GM23248 (cell line): ENCODE data around the gene TTYH3. TPM values are rescaled to one million over a fixed set of nuclear protein-coding genes. Genes with fewer than 3 reads are reported as not detected.
"Not testable (repeated sequence)": the region's sequence is repeated elsewhere in the genome, so short reads cannot be mapped to it uniquely, and the experiment has no call there.

Source experiments
- DNase-seq: peaks from one replicate; pipeline ENCODE4 v3.0.0-alpha.2; 2015
- H2AFZ ChIP-seq: fragments of 200-600 bp; sonication (generic); 2 replicates; pipeline ENCODE4 v1.6.1; 2016; ENCODE audit warnings: antibody characterized with exemption
- H3F3A ChIP-seq: fragments of 200-600 bp; sonication (generic); 2 replicates; pipeline ENCODE4 v1.6.1; 2016; ENCODE audit warnings: mild to moderate bottlenecking, antibody characterized with exemption, mixed run types; ENCODE audit not compliant: insufficient read depth
- H3K27ac ChIP-seq: fragments of 200-600 bp; sonication (generic); 2 replicates; pipeline ENCODE4 v1.5.1; 2016; ENCODE audit warnings: mild to moderate bottlenecking
- H3K27me3 ChIP-seq: fragments of 200-600 bp; sonication (generic); replicated peaks from 2 replicates; pipeline ENCODE4 v1.6.1; 2016; ENCODE audit warnings: mild to moderate bottlenecking; ENCODE audit not compliant: insufficient read depth
- H3K36me3 ChIP-seq: fragments of 200-600 bp; sonication (generic); 2 replicates; pipeline ENCODE4 v1.6.1; 2016; ENCODE audit warnings: low read depth, mild to moderate bottlenecking
- H3K4me1 ChIP-seq: fragments of 200-600 bp; sonication (generic); 2 replicates; pipeline ENCODE4 v1.6.1; 2016; ENCODE audit warnings: mild to moderate bottlenecking; ENCODE audit not compliant: insufficient read depth
- H3K4me2 ChIP-seq: fragments of 200-600 bp; sonication (generic); one replicate; pipeline ENCODE4 v1.6.1; 2016; ENCODE audit warnings: mild to moderate bottlenecking; ENCODE audit not compliant: unreplicated experiment
- H3K4me3 ChIP-seq: fragments of 200-600 bp; sonication (generic); 2 replicates; pipeline ENCODE4 v1.5.1; 2016; ENCODE audit warnings: mild to moderate bottlenecking
- H3K79me2 ChIP-seq: fragments of 200-600 bp; sonication (generic); 2 replicates; pipeline ENCODE4 v1.6.1; 2016; ENCODE audit warnings: mild to moderate bottlenecking; ENCODE audit not compliant: insufficient read depth
- H3K9ac ChIP-seq: fragments of 200-600 bp; sonication (generic); 2 replicates; pipeline ENCODE4 v1.6.1; 2016; ENCODE audit warnings: mild to moderate bottlenecking
- H3K9me2 ChIP-seq: fragments of 200-600 bp; sonication (generic); 2 replicates; pipeline ENCODE4 v1.6.1; 2016; ENCODE audit warnings: mixed run types, mild to moderate bottlenecking, moderate library complexity; ENCODE audit not compliant: insufficient read depth
- H3K9me3 ChIP-seq: fragments of 200-600 bp; sonication (generic); one replicate; pipeline ENCODE4 v1.6.1; 2017; ENCODE audit warnings: low read depth
- H4K20me1 ChIP-seq: fragments of 200-600 bp; sonication (generic); 2 replicates; pipeline ENCODE4 v1.6.0; 2016; ENCODE audit not compliant: insufficient read depth
- EZH2 ChIP-seq: fragments of 200-600 bp; sonication (generic); IDR thresholded peaks from 2 replicates; pipeline ENCODE4 v1.6.1; 2018; ENCODE audit warnings: antibody characterized with exemption, mild to moderate bottlenecking; ENCODE audit not compliant: insufficient read depth, poor library complexity, severe bottlenecking
- EZH2phosphoT487 ChIP-seq: fragments of 200-600 bp; sonication (generic); IDR thresholded peaks from 2 replicates; pipeline ENCODE4 v1.6.1; 2018; ENCODE audit warnings: antibody characterized with exemption, moderate library complexity, mild to moderate bottlenecking, low read depth; ENCODE audit not compliant: insufficient read depth
- WGBS, 2 experiments: methylation state at CpG; one replicate each; pipeline ENCODE4 v1.1.6; 2015 to 2017; ENCODE audit warnings: low lambda C conversion rate in 2 of 2, low coverage in 1 of 2; ENCODE audit errors: missing lambda C conversion rate in 2 of 2; 5-methylcytosine and 5-hydroxymethylcytosine counted together
- in situ Hi-C: fragments of 300-500 bp; cut with MboI; formaldehyde crosslinking; loops from 2 replicates; pipeline ENCODE4 v1.15.0; 2020
- polyA plus RNA-seq: library from polyadenylated mRNA; unstranded; fragments of >200 nt; fragmentation: Nextera tagmentation; extraction: Ambion mirVana; gene quantifications from 2 replicates; pipeline ENCODE4 v1.2.1, GENCODE V29; 2016
- total RNA-seq: library from RNA; depleted of rRNA; stranded (reverse); fragments of >200 nt; shearing (Covaris generic); gene quantifications from 2 replicates; pipeline ENCODE4 v1.2.3, GENCODE V29; 2014

The TTYH3 gene
- total and polyA plus RNA-seq, 2 experiments from 2014 or later = 25.3 to 46.0 TPM

- no peak for DNase-seq
- H3K4me3 ChIP-seq = peak overlapping the region; percentile 65
- H3K9ac ChIP-seq = peak overlapping the region; percentile 67; the same call in 1 of the 2 replicates
- H3K79me2 ChIP-seq = no peaks in the 10 kb centered on the region
- in situ Hi-C loops = loop anchor here (25.0 kb wide), 1 partner anchor 227 kb away; no protein-coding TSS in a partner anchor
- H3K4me1 ChIP-seq = peaks cover 4% of the 10 kb centered on the region; the same call in 1 of the 2 replicates
- H2AFZ ChIP-seq = peak overlapping the region; percentile 62; the same call in 1 of the 2 replicates
- H3K27me3 ChIP-seq = no peaks in the 10 kb centered on the region
- no peaks in the 10 kb centered on the region for H4K20me1 ChIP-seq
- peaks cover 6% of the 10 kb centered on the region; the same call in 1 of the 2 replicates for H3F3A ChIP-seq
- H3K27ac ChIP-seq = no peak overlapping the region
- H3K9me2 ChIP-seq = no peaks in the 10 kb centered on the region
- H3K9me3 ChIP-seq = no peaks in the 10 kb centered on the region
- H3K4me2 ChIP-seq = peak overlapping the region; percentile 59
- 72 to 78% methylated on average over 15 to 16 of the region's 16 CpGs for WGBS, 2 experiments
- TF ChIP-seq EZH2phosphoT487 (no peak), EZH2 (no peak)
- H3K36me3 ChIP-seq = no peaks in the 10 kb centered on the region
These were observed 57.6 kb downstream of the TTYH3 start for GRCh38 chr7:2689343-2689847.

GRCh38 chr7:2689951-2690705 is 58.3 kb downstream of the TTYH3 start:
- H3K36me3 ChIP-seq = no peaks in the 10 kb centered on the region
- H3K4me1 ChIP-seq = peaks cover 4% of the 10 kb centered on the region; the same call in 1 of the 2 replicates
- no peak overlapping the region for H3K27ac ChIP-seq
- H4K20me1 ChIP-seq = no peaks in the 10 kb centered on the region
- H3K9me3 ChIP-seq = no peaks in the 10 kb centered on the region
- H3K4me2 ChIP-seq = no peak overlapping the region
- H3K9me2 ChIP-seq = no peaks in the 10 kb centered on the region
- H3K9ac ChIP-seq = no peak overlapping the region
- in situ Hi-C loops = loop anchor here (25.0 kb wide), 1 partner anchor 228 kb away; no protein-coding TSS in a partner anchor
- 85 to 89% methylated on average over 23 of the region's 23 CpGs for WGBS, 2 experiments
- DNase-seq = peak; percentile 24
- no peaks in the 10 kb centered on the region for H3K79me2 ChIP-seq
- no peak overlapping the region for H3K4me3 ChIP-seq
- TF ChIP-seq EZH2 (no peak), EZH2phosphoT487 (no peak)
- peaks cover 6% of the 10 kb centered on the region; the same call in 1 of the 2 replicates for H3F3A ChIP-seq
- no peak overlapping the region for H2AFZ ChIP-seq
- H3K27me3 ChIP-seq = no peaks in the 10 kb centered on the region

GRCh38 chr7:2691011-2691707 is 59.4 kb downstream of the TTYH3 start:
- TF ChIP-seq EZH2 (no peak), EZH2phosphoT487 (no peak)
- Histone ChIP-seq H3F3A (peaks cover 6% of the 10 kb centered on the region; the same call in 1 of the 2 replicates), H3K9me3 (no peaks in the 10 kb centered on the region), H4K20me1 (no peaks in the 10 kb centered on the region), H3K36me3 (no peaks in the 10 kb centered on the region), H3K79me2 (no peaks in the 10 kb centered on the region), H3K4me1 (peaks cover 4% of the 10 kb centered on the region; the same call in 1 of the 2 replicates), H2AFZ (no peak overlapping the region), H3K9ac (no peak overlapping the region), H3K27me3 (no peaks in the 10 kb centered on the region), H3K27ac (no peak overlapping the region), H3K4me3 (no peak overlapping the region), H3K9me2 (no peaks in the 10 kb centered on the region), H3K4me2 (no peak overlapping the region)
- WGBS, 2 experiments = 68 to 73% methylated on average over 16 to 18 of the region's 18 CpGs
- in situ Hi-C loops = loop anchor here (25.0 kb wide), 1 partner anchor 229 kb away; no protein-coding TSS in a partner anchor
- DNase-seq = no peak

- not testable (repeated sequence) for H4K20me1 ChIP-seq, DNase-seq, H3K9me3 ChIP-seq, H3K9ac ChIP-seq, H3K4me2 ChIP-seq, H3K4me1 ChIP-seq, H2AFZ ChIP-seq, H3K36me3 ChIP-seq, H3K27ac ChIP-seq, H3K4me3 ChIP-seq, H3K79me2 ChIP-seq, H3K9me2 ChIP-seq, H3K27me3 ChIP-seq, H3F3A ChIP-seq
- in situ Hi-C loops = loop anchor here (25.0 kb wide), 1 partner anchor 230 kb away; no protein-coding TSS in a partner anchor
- whole genome bisulfite sequencing, 2 experiments = 92% methylated on average over 23 of the region's 23 CpGs
These were observed 60.2 kb downstream of the TTYH3 start for GRCh38 chr7:2691932-2692439.
